HG02642 (cell line): ENCODE measurements around the gene EIF4EBP2.

ENCODE experiments used
- ATAC-seq: cut with Tn5 transposase; IDR thresholded peaks from one replicate; pipeline ENCODE4 v1.9.1; 2021; ENCODE audit warnings: mild to moderate bottlenecking; ENCODE audit not compliant: unreplicated experiment, poor library complexity

The EIF4EBP2 gene

GRCh38 chr10:70457759-70458305, 53.9 kb downstream of the EIF4EBP2 start:
- no peak for ATAC-seq

- no peak for ATAC-seq
These were observed 54.5 kb downstream of the EIF4EBP2 start for GRCh38 chr10:70458329-70459060.

DNA sequence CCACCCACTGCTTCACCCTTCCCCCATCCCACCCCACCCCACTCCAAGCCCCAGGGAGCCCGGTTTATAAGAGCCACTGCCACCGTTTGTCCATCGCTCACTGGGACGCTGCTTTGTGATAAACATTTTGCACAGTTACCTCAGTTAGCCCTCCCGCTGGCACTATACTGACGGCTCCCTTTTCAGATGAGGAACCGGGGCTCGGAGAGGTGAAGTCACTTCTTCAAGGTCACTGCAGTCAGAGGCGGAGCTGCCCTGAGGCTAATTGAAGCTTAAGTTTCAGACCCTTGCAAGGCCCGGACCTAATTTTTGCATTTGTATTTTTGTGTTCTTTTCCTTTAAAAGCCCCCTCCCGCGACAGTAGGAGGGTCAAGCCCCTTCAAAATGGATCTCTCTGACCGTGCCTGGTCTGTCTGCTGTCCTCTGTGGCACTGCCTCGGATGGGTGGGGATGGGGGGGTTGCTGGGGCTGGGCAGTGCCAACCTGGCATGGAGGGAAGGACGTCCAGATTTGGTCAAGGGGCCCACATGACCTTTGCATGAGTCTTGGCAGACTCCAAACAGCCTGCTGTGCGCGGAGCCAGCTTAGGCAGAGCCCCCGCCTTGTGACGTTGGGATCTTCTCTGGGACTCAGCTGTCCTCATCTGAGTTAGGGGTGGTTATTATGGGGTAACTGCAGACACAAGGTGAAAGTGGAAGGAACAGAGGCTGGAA, 55.3 kb downstream of the EIF4EBP2 start:
- no peak for ATAC-seq

DNA sequence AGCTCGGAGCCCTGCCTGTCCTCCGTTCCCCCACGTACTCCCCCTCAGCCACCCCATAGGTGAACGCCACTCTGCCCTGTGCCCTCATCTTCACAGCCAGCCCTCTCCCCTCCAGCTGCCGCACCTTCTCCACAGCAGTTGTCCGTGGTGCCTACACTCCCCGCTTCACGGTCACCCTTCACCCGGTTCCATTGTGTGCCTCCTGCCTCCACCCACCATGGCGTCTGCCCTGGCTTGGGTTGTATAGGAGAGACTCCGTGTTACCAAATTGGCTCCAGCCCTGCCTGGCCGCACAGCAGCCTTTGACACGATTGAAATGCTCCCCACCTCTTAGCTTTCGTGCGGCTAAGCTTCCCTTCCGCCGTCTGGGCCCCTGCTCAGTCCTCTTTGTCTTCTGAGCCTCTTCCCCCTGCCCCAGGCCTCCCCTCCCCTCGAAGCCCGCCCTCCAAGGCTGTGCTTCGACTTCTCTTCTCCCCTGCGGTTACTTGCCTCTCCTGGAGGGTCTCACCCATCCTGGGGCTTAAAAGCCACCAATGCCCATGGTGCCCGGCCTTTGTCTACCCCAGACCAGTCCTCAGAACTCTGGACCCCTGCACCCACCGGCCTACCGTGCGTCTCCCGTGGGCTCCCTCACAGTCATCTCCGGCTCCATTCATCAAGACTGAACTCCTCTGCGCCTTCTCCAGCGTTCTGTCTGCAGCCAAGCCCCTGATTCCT, 56.0 kb downstream of the EIF4EBP2 start:
- ATAC-seq = no peak

- ATAC-seq = peak; percentile 62
These were observed 57.7 kb downstream of the EIF4EBP2 start for GRCh38 chr10:70461397-70462348.

DNA sequence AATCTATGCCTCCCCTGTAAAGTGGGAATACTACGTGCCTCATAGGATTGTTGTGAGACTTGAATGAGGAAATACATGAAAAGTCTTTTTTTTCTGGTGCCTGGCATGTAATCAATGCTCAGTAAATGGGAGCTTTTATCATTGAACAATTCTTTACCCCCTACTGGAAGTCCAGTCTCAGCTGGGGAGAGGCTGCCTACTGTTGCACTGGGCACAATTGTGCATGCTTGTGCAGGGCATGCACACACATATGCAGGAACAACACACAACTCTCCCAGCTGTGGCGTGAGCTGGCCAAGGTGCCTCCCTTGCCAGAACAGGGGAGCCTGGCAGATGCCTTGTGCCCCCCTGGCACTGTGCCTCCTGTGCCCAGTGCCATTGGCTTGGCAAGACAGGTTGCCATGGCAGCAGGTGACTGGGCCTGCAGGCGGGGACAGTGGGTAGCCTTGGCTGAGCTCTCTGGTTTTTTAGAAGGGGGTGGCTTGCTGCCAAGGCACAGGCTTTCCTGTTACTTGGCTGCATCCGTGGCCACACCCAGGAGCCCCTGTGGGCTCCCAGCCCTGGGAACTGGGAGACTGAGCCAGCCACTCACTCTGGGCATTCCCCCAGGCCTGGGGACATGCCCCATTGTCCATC, 58.5 kb downstream of the EIF4EBP2 start:
- ATAC-seq = no peak

DNA sequence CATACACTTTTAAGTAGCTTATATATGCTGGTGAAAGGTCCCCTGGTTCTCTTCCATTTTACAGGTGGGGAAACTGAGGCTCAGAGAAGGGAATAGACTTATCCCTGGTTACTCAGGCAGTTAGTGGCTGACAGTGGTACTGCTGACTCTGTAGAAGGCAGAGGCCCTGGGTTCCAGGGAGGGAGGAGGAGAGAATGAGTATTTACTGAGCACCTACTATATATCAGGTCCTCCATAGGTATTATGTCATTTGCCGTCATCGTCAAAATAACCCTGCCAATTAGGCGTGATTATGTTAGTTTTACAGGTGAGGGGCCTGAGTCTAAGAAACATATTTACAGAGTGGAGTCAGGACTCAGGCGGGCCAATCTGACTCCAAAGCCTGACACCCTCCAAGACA, 61.3 kb downstream of the EIF4EBP2 start:
- ATAC-seq = no peak

GRCh38 chr10:70465832-70466231, 61.9 kb downstream of the EIF4EBP2 start:
- no peak for ATAC-seq

GRCh38 chr10:70466951-70467350, 63.0 kb downstream of the EIF4EBP2 start:
- no peak for ATAC-seq

DNA sequence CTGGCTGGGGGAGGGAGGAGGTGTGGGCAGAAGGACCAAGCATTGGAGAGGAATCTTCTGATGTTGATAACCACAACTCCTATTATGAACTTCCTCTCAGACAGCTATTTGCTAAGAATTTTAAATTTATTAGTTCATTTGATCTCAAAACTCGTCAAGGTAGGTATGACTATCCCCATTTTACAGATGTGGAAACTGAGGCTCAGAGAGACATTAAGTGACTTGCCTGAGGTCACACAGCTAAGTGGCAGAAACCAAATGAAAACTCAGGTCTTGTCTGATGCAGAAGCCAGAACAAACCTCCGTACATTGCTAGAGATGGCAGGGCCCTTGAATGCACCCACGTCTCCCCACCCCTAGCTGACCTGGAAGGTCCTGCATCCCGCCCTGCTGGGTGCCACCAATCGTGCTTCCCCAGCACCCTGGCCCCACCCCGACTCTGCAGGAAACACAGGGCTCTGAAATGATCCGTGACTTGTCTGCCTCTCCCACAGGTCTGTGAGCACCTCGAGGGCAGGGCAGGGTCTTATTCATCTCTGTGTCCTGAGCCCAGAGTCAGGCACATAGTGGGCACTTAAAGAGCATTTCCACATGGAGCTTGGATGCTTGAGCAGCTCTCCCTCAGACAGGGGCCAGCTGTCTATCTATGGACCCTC, 69.0 kb downstream of the EIF4EBP2 start:
- no peak for ATAC-seq

- ATAC-seq = no peak
These were observed 70.8 kb downstream of the EIF4EBP2 start for GRCh38 chr10:70474780-70475179.

GRCh38 chr10:70475661-70476060, 71.7 kb downstream of the EIF4EBP2 start:
- no peak for ATAC-seq

DNA sequence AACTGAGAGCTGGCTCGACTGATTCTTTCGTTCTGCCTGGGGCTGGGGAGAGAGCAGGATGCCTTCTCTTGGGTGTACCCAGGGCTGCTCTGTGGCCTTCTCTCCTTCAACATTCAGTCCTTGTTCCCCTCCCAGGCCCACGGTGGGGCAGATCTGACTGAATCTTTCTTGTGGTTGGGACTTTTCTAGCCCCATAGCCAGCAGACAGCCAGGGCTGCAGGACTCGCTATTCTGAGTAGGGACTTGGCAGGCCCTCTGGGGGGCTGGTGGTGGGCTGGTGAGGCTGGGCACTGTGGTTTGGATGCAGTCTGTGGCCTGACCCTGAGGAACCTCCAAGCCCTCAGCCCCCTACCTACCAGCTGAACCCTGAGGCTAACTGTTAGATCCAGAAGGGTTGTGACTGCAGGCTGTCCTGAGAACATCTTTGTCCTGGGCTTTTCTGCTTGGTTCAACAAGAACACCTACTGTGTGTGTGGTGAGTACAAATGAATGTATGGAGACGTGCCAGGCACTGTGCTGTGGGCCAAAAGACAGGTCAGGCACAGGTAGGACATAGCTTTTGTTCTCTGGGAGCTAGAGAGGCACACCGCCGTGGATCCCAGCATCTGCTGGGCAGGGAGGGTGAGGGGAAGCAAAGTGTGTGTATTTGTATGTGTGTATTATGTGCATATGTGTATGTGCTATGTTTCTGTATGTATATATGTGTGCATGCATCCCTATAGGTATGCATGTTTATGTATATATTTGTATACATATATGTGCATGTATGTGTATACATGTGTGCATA, 72.5 kb downstream of the EIF4EBP2 start:
- no peak for ATAC-seq

DNA sequence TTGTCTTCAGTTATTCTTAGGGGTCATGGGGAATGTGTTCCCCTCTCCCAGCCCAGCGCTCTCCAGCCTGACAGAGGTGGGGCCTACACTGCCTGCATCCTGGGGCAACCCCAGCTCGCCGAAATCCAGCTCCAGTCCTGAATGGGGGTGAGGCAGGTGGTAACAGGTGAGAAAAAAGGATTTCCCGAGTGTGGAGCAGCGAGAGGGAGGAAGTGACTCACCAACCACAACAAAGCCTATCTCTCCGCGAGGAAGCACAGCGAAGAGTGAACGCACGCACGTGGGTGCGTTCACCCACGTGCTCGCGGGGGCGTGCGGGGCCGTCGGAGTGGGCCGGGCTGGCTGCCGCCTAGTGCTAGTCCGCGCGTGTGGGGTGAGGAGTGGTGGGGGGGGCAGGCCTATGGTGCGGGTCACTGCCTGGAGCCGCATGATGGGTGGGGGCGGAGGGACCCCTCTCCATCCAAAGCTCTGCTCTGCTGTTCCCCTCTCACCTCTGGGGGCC, 73.8 kb downstream of the EIF4EBP2 start:
- no peak for ATAC-seq
